ENCODE measurements around the gene CAND2. TPM values are rescaled to one million over a fixed set of nuclear protein-coding genes. Genes with fewer than 3 reads are reported as not detected.

Gene CAND2
- total and polyA plus RNA-seq, 9 of the 15 experiments (the other 6 are each of a cell fraction or from before 2014, with no cell fraction given), result 0.91 to 14.9 (median 4.3) TPM

DNA sequence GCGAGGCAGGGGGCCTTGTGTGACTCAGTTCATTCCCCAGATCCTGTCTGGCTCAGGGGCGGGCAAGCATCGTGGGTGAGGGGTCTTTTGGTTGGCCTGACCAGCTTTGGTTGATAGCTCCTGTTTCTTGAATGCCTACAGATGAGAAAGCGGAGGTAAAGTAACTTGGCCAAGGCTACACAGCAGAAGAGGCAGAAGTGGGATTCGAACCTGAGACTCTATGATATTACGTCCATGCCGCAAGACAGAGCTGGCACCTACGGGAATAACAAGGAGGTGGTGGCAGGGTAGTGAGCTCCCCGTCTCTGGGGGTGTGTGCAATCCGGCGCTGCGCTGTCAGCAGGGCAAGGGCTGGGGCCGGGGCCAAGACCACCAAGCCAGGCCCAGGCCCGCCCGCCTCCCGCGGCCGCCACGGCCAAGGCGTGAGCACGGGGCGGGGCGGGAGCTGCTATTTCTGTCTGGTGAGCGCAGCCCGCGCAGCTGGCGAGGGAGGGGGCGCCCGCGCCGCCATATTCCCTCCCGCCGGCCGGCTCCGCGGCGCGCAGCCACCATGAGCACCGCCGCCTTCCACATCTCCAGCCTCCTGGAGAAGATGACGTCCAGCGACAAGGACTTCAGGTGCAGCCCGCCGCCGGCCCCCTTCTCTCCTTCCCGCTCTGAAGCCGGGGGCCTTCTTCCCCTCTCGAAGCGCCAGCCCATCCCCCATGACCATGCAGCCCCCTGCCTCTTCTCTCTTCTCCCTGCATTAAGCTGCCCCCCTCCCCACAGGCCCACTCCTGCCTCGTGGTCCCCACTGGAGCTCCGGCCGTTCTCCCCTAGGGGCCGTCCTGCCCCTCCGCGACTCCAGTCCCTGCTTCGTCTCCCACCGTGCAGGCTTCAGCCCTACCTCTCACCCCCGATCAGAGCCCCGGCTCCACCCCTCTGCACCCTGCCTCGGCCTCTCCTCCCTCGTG is at the start of gene CAND2 (continued):
- TF ChIP-seq DNMT1 (IDR thresholded peaks at IDR 0.05) (no peak), SAFB2 (IDR thresholded peaks at IDR 0.05; ENCODE audit: borderline replicate concordance, low read depth, low read length, severe bottlenecking) (no peak), ZNF79 (CRISPR knock-in tag; IDR thresholded peaks at IDR 0.05; ENCODE audit: low read depth) (no peak), TCF3 (CRISPR knock-in tag; IDR thresholded peaks at IDR 0.05) (peak; percentile 26; the same call in 1 of the 2 replicates), TEAD1 (CRISPR knock-in tag; IDR thresholded peaks at IDR 0.05) (peak in 1 of 2 experiments; percentile 83; a peak in 1 of 4 replicates), ELF1 (tag; IDR thresholded peaks at IDR 0.05) (no peak), MBD2 (IDR thresholded peaks at IDR 0.05; ENCODE audit: borderline replicate concordance, low read depth) (no peak), ZFX (CRISPR knock-in tag; IDR thresholded peaks at IDR 0.05) (peak; percentile 99), KDM4B (IDR thresholded peaks at IDR 0.05; ENCODE audit: borderline replicate concordance in 2 of 2, low read depth in 1 of 2) (no peak), ZNF197 (CRISPR knock-in tag; IDR thresholded peaks at IDR 0.05; ENCODE audit: low read depth) (no peak), PML (IDR thresholded peaks at IDR 0.05; ENCODE audit: low read length) (peak; percentile 28; the same call in 1 of the 2 replicates), ZNF57 (CRISPR knock-in tag; IDR thresholded peaks at IDR 0.05) (no peak), EP400 (IDR thresholded peaks at IDR 0.05) (peak; percentile 77; the same call in 1 of the 2 replicates), SMARCA4 (IDR thresholded peaks at IDR 0.05) (no peak), NFE2L1 (tag; IDR thresholded peaks at IDR 0.05; ENCODE audit: borderline replicate concordance, low read depth) (no peak), ZKSCAN1 (IDR thresholded peaks at IDR 0.05; ENCODE audit: low read depth, low read length) (no peak), EZH2 (IDR thresholded peaks at IDR 0.05; ENCODE audit: borderline replicate concordance, low read depth, low read length) (no peak), ZNF140 (CRISPR knock-in tag; IDR thresholded peaks at IDR 0.05) (no peak)
- TF ChIP-seq, protein P1, sequence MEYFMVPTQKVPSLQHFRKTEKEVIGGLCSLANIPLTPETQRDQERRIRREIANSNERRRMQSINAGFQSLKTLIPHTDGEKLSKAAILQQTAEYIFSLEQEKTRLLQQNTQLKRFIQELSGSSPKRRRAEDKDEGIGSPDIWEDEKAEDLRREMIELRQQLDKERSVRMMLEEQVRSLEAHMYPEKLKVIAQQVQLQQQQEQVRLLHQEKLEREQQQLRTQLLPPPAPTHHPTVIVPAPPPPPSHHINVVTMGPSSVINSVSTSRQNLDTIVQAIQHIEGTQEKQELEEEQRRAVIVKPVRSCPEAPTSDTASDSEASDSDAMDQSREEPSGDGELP (CRISPR knock-in tag; IDR thresholded peaks at IDR 0.05; ENCODE audit: borderline replicate concordance), result peak; percentile 92
- TF ChIP-seq, protein P2, sequence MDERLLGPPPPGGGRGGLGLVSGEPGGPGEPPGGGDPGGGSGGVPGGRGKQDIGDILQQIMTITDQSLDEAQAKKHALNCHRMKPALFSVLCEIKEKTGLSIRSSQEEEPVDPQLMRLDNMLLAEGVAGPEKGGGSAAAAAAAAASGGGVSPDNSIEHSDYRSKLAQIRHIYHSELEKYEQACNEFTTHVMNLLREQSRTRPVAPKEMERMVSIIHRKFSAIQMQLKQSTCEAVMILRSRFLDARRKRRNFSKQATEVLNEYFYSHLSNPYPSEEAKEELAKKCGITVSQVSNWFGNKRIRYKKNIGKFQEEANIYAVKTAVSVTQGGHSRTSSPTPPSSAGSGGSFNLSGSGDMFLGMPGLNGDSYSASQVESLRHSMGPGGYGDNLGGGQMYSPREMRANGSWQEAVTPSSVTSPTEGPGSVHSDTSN (CRISPR knock-in tag; IDR thresholded peaks at IDR 0.05; ENCODE audit: low read depth), result no peak
- TF ChIP-seq, protein P2 (tag; conservative IDR thresholded peaks at IDR 0.05; ENCODE audit: low read depth), result no peak
- TF ChIP-seq, protein P3, sequence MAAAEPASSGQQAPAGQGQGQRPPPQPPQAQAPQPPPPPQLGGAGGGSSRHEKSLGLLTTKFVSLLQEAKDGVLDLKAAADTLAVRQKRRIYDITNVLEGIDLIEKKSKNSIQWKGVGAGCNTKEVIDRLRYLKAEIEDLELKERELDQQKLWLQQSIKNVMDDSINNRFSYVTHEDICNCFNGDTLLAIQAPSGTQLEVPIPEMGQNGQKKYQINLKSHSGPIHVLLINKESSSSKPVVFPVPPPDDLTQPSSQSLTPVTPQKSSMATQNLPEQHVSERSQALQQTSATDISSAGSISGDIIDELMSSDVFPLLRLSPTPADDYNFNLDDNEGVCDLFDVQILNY (CRISPR knock-in tag; IDR thresholded peaks at IDR 0.05), result peak; percentile 88; the same call in 1 of the 2 replicates
- TF ChIP-seq, protein P4, sequence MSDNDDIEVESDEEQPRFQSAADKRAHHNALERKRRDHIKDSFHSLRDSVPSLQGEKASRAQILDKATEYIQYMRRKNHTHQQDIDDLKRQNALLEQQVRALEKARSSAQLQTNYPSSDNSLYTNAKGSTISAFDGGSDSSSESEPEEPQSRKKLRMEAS (CRISPR knock-in tag; IDR thresholded peaks at IDR 0.05), result peak; percentile 61

Measured in K562 (cell line).